NCI-H2227 treated with DMSO at 0.1 percent for 48 hours (cell line): Measurements from ENCODE around the gene ZBP1.

ENCODE experiments used
- DNase-seq: peaks from one replicate; lab custom pipeline; 2025; lab: John Stamatoyannopoulos, UW

The ZBP1 gene

GRCh38 chr20:57658447-57658832 is 38.2 kb upstream of the ZBP1 start:
- no peak for DNase-seq

GRCh38 chr20:57657535-57658446 is 37.6 kb upstream of the ZBP1 start:
- no peak for DNase-seq

- DNase-seq = no peak
These were observed 36.8 kb upstream of the ZBP1 start for GRCh38 chr20:57656821-57657534.

- no peak for DNase-seq
These were observed 36.1 kb upstream of the ZBP1 start for GRCh38 chr20:57656252-57656820.

- DNase-seq = no peak
These were observed 35.6 kb upstream of the ZBP1 start for GRCh38 chr20:57655809-57656155.

GRCh38 chr20:57654998-57655808 is 35.0 kb upstream of the ZBP1 start:
- DNase-seq = no peak

- peak; percentile 1 for DNase-seq
These were observed 34.3 kb upstream of the ZBP1 start for GRCh38 chr20:57654363-57654997.

GRCh38 chr20:57653910-57654309 is 33.7 kb upstream of the ZBP1 start:
- no peak for DNase-seq

GRCh38 chr20:57653546-57653900 is 33.3 kb upstream of the ZBP1 start:
- no peak for DNase-seq

GRCh38 chr20:57652606-57653545 is 32.6 kb upstream of the ZBP1 start:
- DNase-seq = no peak

GRCh38 chr20:57651881-57652605 is 31.8 kb upstream of the ZBP1 start:
- DNase-seq = no peak

- DNase-seq = no peak
These were observed 30.7 kb upstream of the ZBP1 start for GRCh38 chr20:57650756-57651483.

GRCh38 chr20:57650266-57650665 is 30.0 kb upstream of the ZBP1 start:
- no peak for DNase-seq

- DNase-seq = no peak
These were observed 29.4 kb upstream of the ZBP1 start for GRCh38 chr20:57649617-57650015.

GRCh38 chr20:57648878-57649616 is 28.8 kb upstream of the ZBP1 start:
- DNase-seq = no peak

GRCh38 chr20:57647933-57648785 is 27.9 kb upstream of the ZBP1 start:
- DNase-seq = no peak
